ENCODE data around the gene CNTFR.

CNTFR gene

GRCh38 chr9:34510497-34511468 lies 78.7 kb downstream of the CNTFR start:
- DNase-seq (ENCODE audit: extremely low read depth in 1 of 2, low read depth in 1 of 2), result no peak

- DNase-seq (ENCODE audit: extremely low read depth in 1 of 2, low read depth in 1 of 2), result no peak
Observed at GRCh38 chr9:34508951-34509350, 80.6 kb downstream of the CNTFR start.

GRCh38 chr9:34508463-34508862 lies 81.1 kb downstream of the CNTFR start:
- no peak for DNase-seq (ENCODE audit: extremely low read depth in 1 of 2, low read depth in 1 of 2)

GRCh38 chr9:34507966-34508365 lies 81.6 kb downstream of the CNTFR start:
- DNase-seq (ENCODE audit: extremely low read depth in 1 of 2, low read depth in 1 of 2), result no peak

GRCh38 chr9:34507556-34507955 lies 82.0 kb downstream of the CNTFR start:
- no peak for DNase-seq (ENCODE audit: extremely low read depth in 1 of 2, low read depth in 1 of 2)

- no peak for DNase-seq (ENCODE audit: extremely low read depth in 1 of 2, low read depth in 1 of 2)
Observed at GRCh38 chr9:34506623-34507022, 82.9 kb downstream of the CNTFR start.

- DNase-seq (ENCODE audit: extremely low read depth in 1 of 2, low read depth in 1 of 2), result no peak
Observed at GRCh38 chr9:34505370-34506120, 84.0 kb downstream of the CNTFR start.

GRCh38 chr9:34503406-34503805 lies 86.1 kb downstream of the CNTFR start:
- no peak for DNase-seq (ENCODE audit: extremely low read depth in 1 of 2, low read depth in 1 of 2)

GRCh38 chr9:34502891-34503290 lies 86.6 kb downstream of the CNTFR start:
- no peak for DNase-seq (ENCODE audit: extremely low read depth in 1 of 2, low read depth in 1 of 2)

- no peak for DNase-seq (ENCODE audit: extremely low read depth in 1 of 2, low read depth in 1 of 2)
Observed at GRCh38 chr9:34502471-34502870, 87.1 kb downstream of the CNTFR start.

- no peak for DNase-seq (ENCODE audit: extremely low read depth in 1 of 2, low read depth in 1 of 2)
Observed at GRCh38 chr9:34501889-34502425, 87.6 kb downstream of the CNTFR start.

Data from activated CD8-positive, alpha-beta memory T cell treated with anti-CD3 and anti-CD28 coated beads for 1 hour (primary cell).